ENCODE measurements around the gene USP31. TPM values are rescaled to one million over a fixed set of nuclear protein-coding genes. Genes with fewer than 3 reads are reported as not detected.

USP31 gene
- total RNA-seq, 1 experiment from 2014 or later: 16.1 TPM

DNA sequence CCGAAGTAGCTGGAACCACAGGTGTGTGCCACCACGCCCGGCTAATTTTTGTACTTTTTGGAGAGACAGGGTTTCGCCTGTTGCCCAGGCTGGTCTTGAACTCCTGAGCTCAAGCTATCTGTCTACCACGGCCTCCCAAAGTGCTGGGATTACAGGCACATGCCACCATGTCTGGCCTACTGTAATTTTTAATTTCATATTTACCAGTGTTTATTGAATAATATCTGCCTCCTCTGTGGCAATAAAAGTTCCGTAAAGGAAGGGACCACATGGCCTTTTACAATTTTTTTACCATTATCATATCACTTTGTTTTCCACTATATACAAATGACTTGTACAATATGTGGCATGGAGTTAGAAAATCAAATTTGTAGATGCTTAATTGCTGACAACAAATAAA lies 7.8 kb downstream of the USP31 start:
- no peak overlapping the region for H2BK120ac ChIP-seq (ENCODE audit: low read depth, low read length, poor library complexity, severe bottlenecking)
- Mint-ChIP-seq H3K27me3 (ENCODE audit: low read depth) (no peaks in the 10 kb centered on the region), H3K4me1 (peaks cover 30 to 32% of the 10 kb centered on the region in 2 experiments), H3K4me3 (no peak overlapping the region), H3K27ac (no peak overlapping the region), H3K9me3 (peaks cover 0 to 2% of the 10 kb centered on the region in 2 experiments; a peak in 2 of 5 replicates), H3K36me3 (ENCODE audit: insufficient read depth in 1 of 3, low read depth in 3 of 3) (peaks cover 0 to 11% (median 4%) of the 10 kb centered on the region in 3 experiments; a peak in 3 of 7 replicates)
- no peaks in the 10 kb centered on the region for H3K9me3 ChIP-seq (ENCODE audit: control insufficient read depth, low read depth, low read length)
- H4K20me1 ChIP-seq (ENCODE audit: control insufficient read depth, insufficient read depth, insufficient read length): no peaks in the 10 kb centered on the region
- H3K79me1 ChIP-seq (ENCODE audit: insufficient read depth, low read depth, low read length, poor library complexity, severe bottlenecking): peaks cover 5% of the 10 kb centered on the region
- H2BK15ac ChIP-seq (ENCODE audit: low read depth, low read length): no peak overlapping the region
- no peak overlapping the region for H3K23ac ChIP-seq (ENCODE audit: insufficient read length, low read depth, low read length)
- TF ChIP-seq, protein P1, sequence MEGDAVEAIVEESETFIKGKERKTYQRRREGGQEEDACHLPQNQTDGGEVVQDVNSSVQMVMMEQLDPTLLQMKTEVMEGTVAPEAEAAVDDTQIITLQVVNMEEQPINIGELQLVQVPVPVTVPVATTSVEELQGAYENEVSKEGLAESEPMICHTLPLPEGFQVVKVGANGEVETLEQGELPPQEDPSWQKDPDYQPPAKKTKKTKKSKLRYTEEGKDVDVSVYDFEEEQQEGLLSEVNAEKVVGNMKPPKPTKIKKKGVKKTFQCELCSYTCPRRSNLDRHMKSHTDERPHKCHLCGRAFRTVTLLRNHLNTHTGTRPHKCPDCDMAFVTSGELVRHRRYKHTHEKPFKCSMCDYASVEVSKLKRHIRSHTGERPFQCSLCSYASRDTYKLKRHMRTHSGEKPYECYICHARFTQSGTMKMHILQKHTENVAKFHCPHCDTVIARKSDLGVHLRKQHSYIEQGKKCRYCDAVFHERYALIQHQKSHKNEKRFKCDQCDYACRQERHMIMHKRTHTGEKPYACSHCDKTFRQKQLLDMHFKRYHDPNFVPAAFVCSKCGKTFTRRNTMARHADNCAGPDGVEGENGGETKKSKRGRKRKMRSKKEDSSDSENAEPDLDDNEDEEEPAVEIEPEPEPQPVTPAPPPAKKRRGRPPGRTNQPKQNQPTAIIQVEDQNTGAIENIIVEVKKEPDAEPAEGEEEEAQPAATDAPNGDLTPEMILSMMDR (conservative IDR thresholded peaks at IDR 0.05): no peak
- H3K9ac ChIP-seq (ENCODE audit: extremely low read depth, insufficient read length, low read length): no peak overlapping the region
- no peak overlapping the region for H3T11ph ChIP-seq (ENCODE audit: low read length)
- H2AK5ac ChIP-seq (ENCODE audit: insufficient read length, low read length): no peak overlapping the region
- H3K23me2 ChIP-seq (ENCODE audit: insufficient read length, low read depth, low read length, poor library complexity, severe bottlenecking): no peaks in the 10 kb centered on the region
- H2BK20ac ChIP-seq (ENCODE audit: low read depth, low read length, poor library complexity, severe bottlenecking): no peak overlapping the region
- H3K56ac ChIP-seq (ENCODE audit: insufficient read length, low read depth, low read length): no peak overlapping the region
- DNase-seq: no peak
- H3K4me2 ChIP-seq (ENCODE audit: insufficient read depth, insufficient read length, low read length): no peak overlapping the region
- no peak overlapping the region for H2BK12ac ChIP-seq (ENCODE audit: insufficient read length, low read depth, low read length)
- no peak overlapping the region for H2AFZ ChIP-seq (ENCODE audit: low read length)
- no CpG with 5 or more reads among the region's 6 CpGs for WGBS (ENCODE audit: extremely low coverage, insufficient read length, low lambda C conversion rate)
- no peak overlapping the region for H3K27ac ChIP-seq (ENCODE audit: insufficient read length, low read depth, low read length)
- H4K5ac ChIP-seq (ENCODE audit: insufficient read length, low read depth, low read length): no peak overlapping the region
- no peaks in the 10 kb centered on the region for H3K27me3 ChIP-seq (ENCODE audit: insufficient read depth, low read length)
- H4K8ac ChIP-seq (replicated peaks; ENCODE audit: insufficient read length, low read depth, low read length): no peak overlapping the region
- H2BK5ac ChIP-seq (ENCODE audit: insufficient read length, low read length): no peak overlapping the region
- H3K4ac ChIP-seq (ENCODE audit: low read depth, low read length): no peak overlapping the region
- H3K79me2 ChIP-seq (ENCODE audit: insufficient read depth, low read length): peaks cover 22% of the 10 kb centered on the region; the same call in 1 of the 2 replicates
- H3K18ac ChIP-seq (ENCODE audit: insufficient read length, low read depth, low read length): no peak overlapping the region
- peaks cover 9% of the 10 kb centered on the region; the same call in 1 of the 2 replicates for H3K4me1 ChIP-seq (ENCODE audit: insufficient read depth, low read length)
- H3K14ac ChIP-seq (ENCODE audit: insufficient read depth, low read length): no peak overlapping the region
- H4K91ac ChIP-seq (ENCODE audit: insufficient read length, low read depth, low read length): no peak overlapping the region

All from H9 (cell line).